GM06990 (cell line): ENCODE measurements around the gene EIF2D.
A peak's percentile ranks its signal among the peaks of the same experiment; 100 is the strongest.
"Not testable (repeated sequence)": the region's sequence is repeated elsewhere in the genome, so short reads cannot be mapped to it uniquely, and the experiment has no call there.

ENCODE experiments used
- DNase-seq: peaks from one replicate; pipeline ENCODE4 v3.0.0-alpha.2; 2011; ENCODE audit not compliant: insufficient read length; ENCODE audit errors: extremely low read depth
- H3K27me3 ChIP-seq: replicated peaks from 2 replicates; pipeline ENCODE4 v1.6.0; 2011; ENCODE audit warnings: low read length; ENCODE audit not compliant: control insufficient read depth, insufficient read depth
- H3K36me3 ChIP-seq: 2 replicates; pipeline ENCODE4 v1.5.1; 2011; ENCODE audit warnings: low read length; ENCODE audit not compliant: control insufficient read depth, insufficient read depth
- H3K4me3 ChIP-seq: replicated peaks from 2 replicates; pipeline ENCODE4 v1.5.1; 2011; ENCODE audit warnings: low read depth, mild to moderate bottlenecking, control low read depth, low read length
- CTCF ChIP-seq: IDR thresholded peaks from 2 replicates; pipeline ENCODE4 v1.5.1; 2011; ENCODE audit warnings: low read length, control low read depth, mild to moderate bottlenecking, inconsistent platforms; ENCODE audit not compliant: insufficient read depth, poor library complexity, severe bottlenecking

Gene EIF2D

GRCh38 chr1:206643118-206643698, 30.9 kb upstream of the EIF2D start:
- TF ChIP-seq CTCF = no peak
- no peaks in the 10 kb centered on the region for H3K27me3 ChIP-seq
- peaks cover 2% of the 10 kb centered on the region; the same call in 1 of the 2 replicates for H3K36me3 ChIP-seq
- no peak for DNase-seq
- H3K4me3 ChIP-seq = no peak overlapping the region

- DNase-seq, H3K36me3 ChIP-seq, H3K4me3 ChIP-seq, H3K27me3 ChIP-seq: not testable (repeated sequence)
Measured at GRCh38 chr1:206642074-206642473, 29.8 kb upstream of the EIF2D start.

- no peak overlapping the region for H3K4me3 ChIP-seq
Measured at GRCh38 chr1:206637605-206638004, 25.3 kb upstream of the EIF2D start.

GRCh38 chr1:206636671-206637070, 24.4 kb upstream of the EIF2D start:
- DNase-seq = no peak
- Histone ChIP-seq H3K27me3 (no peaks in the 10 kb centered on the region), H3K4me3 (peak overlapping the region; percentile 77), H3K36me3 (no peaks in the 10 kb centered on the region)
- no peak for TF ChIP-seq CTCF

More at GRCh38 chr1:206637605-206638004, 25.3 kb upstream of the EIF2D start:
- no peaks in the 10 kb centered on the region for H3K27me3 ChIP-seq
- TF ChIP-seq CTCF = no peak
- no peak for DNase-seq
- no peaks in the 10 kb centered on the region for H3K36me3 ChIP-seq

GRCh38 chr1:206635978-206636345, 23.7 kb upstream of the EIF2D start:
- H3K27me3 ChIP-seq = no peaks in the 10 kb centered on the region
- no peak for TF ChIP-seq CTCF
- no peak for DNase-seq
- no peaks in the 10 kb centered on the region for H3K36me3 ChIP-seq
- peak overlapping the region; percentile 77 for H3K4me3 ChIP-seq

- TF ChIP-seq CTCF = no peak
- DNase-seq = peak; percentile 95
- Histone ChIP-seq H3K36me3 (no peaks in the 10 kb centered on the region), H3K27me3 (no peaks in the 10 kb centered on the region), H3K4me3 (peak within 1 kb of the TSS; percentile 77)
Measured at GRCh38 chr1:206635080-206635977, 23.1 kb upstream of the EIF2D start, which contains the start of gene DYRK3. Gene DYRK3 (plus strand): TSS chr1:206635536. CDS start chr1:206635704, 168 bp downstream.
